Measurements from ENCODE around the gene PLCG1.

PLCG1 gene

DNA sequence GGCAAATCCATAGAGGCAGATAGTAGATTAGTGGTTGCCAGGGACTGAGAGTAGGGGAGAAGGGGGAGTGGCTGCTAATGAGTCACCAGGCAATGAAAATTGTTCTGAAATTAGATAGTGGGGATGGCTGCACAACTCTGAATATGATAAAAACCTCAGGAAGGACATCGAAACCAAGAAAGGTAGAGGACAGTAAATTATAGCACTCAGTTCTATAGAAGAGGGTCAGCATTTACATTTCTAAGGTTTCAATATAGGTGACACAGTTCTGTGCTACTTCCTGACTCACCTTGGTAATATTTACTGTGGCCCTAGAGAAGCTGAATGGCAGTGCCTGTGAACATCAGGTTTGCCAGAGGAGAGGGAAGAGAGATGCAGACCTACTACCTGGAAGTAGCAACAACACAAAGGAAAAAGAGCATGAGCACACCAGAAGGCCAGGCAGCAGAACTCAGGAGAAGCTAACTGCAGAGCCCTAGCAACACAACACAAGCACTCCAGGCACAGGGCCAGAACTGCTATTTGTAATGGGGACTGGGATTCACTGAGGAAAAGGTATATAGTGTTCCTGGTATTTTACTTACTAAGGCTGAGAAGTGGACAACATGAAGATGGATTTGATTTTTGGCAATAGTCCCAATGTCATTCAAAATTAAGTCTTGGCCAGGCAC is 75.9 kb downstream of the PLCG1 start:
- no peak for DNase-seq (ENCODE audit: low read depth in 2 of 2)

DNA sequence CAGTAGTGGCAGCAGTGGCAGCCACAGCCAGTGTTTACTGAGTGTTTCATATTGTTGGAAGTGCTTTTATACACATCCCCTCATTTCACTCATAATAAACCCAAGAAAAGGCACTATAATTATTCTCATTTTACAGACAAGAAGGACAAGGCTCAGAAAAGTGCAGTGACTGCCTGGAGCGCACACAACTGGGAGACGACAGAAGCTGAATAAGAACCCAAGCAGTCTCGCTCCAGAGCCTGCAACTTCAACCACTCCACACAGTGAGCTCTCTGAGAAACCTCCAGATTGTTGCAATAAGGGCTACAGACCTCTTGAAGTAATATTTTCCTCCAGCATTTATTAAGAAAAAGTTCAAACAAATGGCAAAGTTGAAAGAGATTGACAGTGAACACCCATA is 76.9 kb downstream of the PLCG1 start:
- DNase-seq (ENCODE audit: low read depth in 2 of 2) = no peak

DNA sequence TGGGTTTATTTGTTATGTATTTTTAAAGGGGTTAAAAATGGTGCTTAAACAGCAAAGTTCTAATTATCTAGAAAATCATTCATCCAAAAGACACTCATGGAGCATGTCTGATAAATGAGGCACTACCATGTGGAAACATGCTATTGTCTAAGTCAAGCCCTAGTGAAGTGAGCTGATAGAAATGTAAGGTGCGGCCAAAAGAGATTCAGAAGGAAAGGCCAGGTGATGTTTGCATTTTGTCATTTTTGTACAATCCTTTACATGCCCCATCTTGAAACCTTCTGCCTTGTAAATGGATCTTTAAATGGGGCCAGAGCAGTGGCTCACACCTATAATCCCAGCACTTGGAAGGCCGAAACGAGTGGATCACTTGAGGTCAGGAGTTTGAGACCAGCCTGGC is 77.3 kb downstream of the PLCG1 start:
- DNase-seq (ENCODE audit: low read depth in 2 of 2) = no peak

DNA sequence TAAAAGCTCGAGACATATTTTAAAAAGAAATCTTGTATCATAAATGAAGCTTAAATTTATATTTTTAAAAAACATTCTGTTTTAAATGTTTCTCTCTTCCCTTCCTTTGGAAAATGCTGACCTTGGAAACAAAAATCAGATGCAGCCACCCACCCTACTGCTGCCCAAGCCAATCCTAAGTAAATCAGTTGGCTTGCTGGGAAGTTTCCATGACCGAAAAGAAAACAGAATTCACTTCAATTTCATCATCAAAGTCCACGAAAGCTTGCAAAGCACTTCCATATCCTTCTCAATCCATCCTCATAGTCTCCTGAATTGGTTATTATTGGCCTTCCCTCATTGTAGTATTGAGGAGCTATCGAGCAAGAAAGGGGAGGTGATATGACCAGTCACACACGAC is 80.1 kb downstream of the PLCG1 start:
- no peak for DNase-seq (ENCODE audit: low read depth in 2 of 2)

DNA sequence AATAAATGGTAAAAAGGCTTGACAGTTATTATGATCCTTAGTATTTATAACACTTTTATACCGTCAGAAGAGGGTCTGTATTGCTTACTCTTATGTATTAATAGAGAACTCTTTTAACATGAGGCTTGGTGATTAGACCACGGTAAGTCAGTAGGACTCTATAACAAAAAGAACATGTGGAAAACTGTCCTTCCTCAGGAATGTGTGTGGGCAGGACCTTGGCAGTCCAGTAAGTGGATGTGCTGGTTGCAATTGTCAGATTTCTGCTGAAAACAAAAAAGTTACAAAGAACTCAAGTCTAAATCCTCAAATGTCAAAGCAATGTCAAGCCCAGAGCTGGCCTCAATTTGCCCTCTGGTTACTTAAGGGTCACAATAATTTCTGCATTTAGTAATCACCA is 81.1 kb downstream of the PLCG1 start:
- DNase-seq (ENCODE audit: low read depth in 2 of 2) = no peak

DNA sequence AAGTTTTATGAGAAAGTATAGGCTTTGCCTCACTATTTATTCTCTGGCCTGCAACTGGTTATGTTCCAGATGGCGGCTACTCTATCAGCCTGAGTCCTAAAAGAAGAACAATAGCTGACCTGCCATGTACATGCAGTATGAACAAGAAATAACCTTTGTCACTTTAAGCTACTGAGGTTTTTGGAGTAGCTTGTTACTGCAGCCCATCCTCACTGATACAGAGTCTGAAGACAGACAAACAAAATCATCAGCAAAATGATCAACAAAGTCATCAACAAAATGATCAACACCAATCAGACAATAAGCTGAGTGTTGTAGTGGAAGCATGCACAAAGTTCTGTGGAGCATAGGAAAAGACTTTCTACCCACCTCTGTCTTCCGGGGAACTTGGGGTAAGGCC is 82.5 kb downstream of the PLCG1 start:
- no peak for DNase-seq (ENCODE audit: low read depth in 2 of 2)

DNA sequence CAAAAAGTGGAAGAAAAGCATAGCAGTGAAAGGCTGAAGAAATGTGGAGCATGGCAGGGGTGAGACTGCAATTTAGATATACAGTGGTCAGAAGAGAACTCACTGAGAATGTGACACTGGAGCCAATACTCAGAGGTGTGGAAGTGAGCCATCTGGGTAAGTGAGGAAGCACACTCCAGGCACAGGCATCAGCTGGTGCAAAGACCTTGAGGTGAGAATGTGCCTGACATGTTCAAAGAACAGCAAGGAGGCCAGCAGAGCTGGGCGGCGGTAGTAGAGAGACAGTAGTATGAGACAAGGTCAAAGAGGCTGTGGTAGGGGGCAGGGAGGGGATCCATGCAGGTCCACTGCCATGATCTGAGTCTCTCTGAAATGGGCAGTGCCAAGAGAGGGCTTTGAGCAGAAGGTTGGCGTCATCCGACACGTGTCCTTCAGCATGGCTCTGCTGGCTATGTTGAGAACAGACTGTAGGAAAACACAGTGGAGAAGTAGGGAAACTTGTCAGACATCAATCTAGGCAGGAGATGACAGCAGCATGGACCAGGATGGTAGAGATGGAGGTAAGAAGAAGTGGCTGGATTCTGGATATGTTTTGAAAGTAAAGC is 84.4 kb downstream of the PLCG1 start:
- no peak for DNase-seq (ENCODE audit: low read depth in 2 of 2)

DNA sequence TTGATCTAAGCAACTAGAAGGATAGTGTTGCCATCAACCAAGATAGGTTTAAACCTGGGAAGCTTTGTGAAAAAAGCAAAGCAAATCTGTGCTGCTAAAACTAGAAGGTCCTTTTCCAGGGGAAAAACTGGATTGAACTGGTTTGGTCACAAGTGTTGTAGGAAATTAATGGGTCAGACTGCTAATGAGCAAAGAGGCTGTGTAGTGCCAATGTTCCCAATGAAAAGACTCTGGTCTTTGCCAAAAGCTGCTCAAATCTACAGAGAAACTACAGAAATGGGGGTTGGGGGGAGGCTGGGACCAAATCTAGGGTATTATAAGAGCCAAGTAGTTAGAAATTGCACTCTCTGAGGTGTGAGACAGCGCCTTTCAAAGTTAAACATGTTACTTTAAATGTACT is 85.0 kb downstream of the PLCG1 start:
- no peak for DNase-seq (ENCODE audit: low read depth in 2 of 2)

GRCh38 chr20:41222703-41223102 is 85.4 kb downstream of the PLCG1 start:
- DNase-seq (ENCODE audit: low read depth in 2 of 2) = no peak

- no peak for DNase-seq (ENCODE audit: low read depth in 2 of 2)
These were observed 85.8 kb downstream of the PLCG1 start for GRCh38 chr20:41223112-41223511.

- DNase-seq (ENCODE audit: low read depth in 2 of 2) = no peak
These were observed 86.9 kb downstream of the PLCG1 start for GRCh38 chr20:41224281-41224680.

- DNase-seq (ENCODE audit: low read depth in 2 of 2) = no peak
These were observed 87.7 kb downstream of the PLCG1 start for GRCh38 chr20:41225091-41225490.

DNA sequence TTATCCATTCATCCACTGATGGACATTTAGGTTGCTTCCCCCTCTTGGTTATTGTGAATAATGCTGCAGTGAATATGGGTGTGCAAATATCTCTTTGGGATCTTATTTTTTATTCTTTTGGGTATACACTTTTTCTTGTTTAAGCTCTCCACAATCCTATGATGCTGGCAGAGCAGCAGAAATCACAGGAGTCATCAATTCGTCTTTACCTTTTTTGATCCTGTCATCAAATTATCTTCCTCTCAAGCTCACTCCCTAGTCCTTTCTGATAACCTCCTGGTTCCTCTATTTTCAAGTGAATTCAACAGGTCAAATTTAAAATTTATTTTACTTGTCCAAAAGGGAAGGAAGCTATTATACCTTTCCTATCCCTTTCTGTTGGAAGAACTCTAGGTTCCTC is 89.1 kb downstream of the PLCG1 start:
- no peak for DNase-seq (ENCODE audit: low read depth in 2 of 2)

All from stimulated activated CD4-positive, alpha-beta T cell treated with anti-CD3 and anti-CD28 coated beads, Interleukin-4, amount 100 ng/mL, for 48 hours (primary cell).